NCI-H1694 (cell line): ENCODE data around the gene PRKCB.

Source experiments
- DNase-seq: peaks from one replicate; lab custom pipeline; 2025; lab: John Stamatoyannopoulos, UW

Gene PRKCB

GRCh38 chr16:23968176-23968575, 132.4 kb downstream of the PRKCB start:
- DNase-seq = no peak

DNA sequence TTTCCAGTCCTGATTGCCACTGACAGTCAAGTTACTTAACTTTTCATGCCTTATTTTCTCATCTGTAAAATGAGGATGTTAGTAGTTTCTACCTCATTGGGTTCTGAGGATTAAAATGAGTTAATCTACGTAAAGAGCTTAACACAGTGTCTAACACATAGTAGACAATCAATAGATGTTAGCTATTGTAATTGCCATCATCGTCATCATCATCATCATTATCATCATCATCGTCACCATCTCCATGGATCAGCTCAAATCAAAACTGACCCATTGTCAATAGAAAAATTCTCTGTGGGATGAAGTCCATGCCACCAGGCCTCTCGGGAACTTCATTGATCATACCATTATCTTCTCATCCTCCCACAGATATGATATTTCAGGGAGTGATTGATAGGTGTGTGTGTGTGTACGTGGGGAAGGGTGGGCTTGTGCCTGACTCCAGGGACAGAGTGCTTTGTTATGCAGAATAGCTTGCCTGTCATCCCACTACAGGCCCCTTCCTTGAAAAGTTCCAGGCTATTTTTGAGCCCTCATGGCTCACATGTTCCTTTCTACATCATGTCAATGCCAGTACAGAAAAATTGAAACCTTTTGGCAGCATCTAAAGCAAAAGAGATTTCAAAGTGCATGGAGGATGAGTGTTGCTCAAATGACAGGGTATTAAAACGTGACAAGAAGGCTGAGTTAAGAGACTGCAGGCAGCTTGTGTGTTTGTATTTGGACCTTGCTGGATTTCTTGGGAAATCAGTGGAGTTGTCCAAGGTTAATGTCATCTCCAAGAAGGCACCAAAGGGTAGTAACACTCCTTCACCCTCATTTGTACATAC, 133.9 kb downstream of the PRKCB start:
- no peak for DNase-seq

GRCh38 chr16:23974223-23974622, 138.4 kb downstream of the PRKCB start:
- DNase-seq = no peak

DNA sequence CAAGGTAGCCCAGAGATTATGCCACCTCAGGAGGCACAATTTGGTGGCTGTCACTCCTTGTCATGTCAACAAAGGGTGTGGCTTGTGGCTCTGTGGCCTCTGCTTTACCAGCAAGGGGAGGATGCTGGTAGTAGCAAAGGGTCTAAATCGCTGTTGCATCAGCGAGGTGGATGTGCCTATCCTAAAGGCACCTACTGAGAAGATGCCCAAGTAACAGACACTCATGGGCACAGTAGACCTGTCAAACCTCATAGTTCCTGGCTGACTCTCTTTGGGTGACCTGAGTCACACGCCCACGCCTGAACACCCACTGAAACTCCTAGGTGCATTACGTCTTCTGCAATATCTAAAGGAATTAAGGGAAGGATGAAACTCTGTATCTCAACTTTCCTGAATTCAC, 139.5 kb downstream of the PRKCB start:
- no peak for DNase-seq

GRCh38 chr16:23976091-23976490, 140.3 kb downstream of the PRKCB start:
- no peak for DNase-seq

DNA sequence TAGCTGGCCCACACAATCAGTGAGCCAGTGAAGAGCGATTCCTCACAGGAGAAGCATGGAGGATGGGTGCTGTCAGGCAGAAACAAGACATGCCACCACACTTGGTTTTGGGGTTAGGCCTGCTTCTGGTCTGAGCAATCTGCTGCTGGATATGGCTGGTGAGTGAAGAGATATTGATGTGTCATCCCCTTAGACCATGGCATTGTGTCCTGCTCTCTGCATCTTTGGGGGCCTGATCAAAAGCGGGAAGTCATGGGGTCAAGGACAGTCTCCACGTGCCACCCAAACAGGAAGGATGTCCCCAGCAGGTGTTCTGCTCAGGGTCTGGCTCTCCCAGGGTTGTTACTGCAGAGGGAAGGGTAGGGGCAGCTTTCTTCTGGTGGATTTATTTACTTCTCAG, 140.7 kb downstream of the PRKCB start:
- DNase-seq = no peak

GRCh38 chr16:23979441-23979840, 143.7 kb downstream of the PRKCB start:
- no peak for DNase-seq

DNA sequence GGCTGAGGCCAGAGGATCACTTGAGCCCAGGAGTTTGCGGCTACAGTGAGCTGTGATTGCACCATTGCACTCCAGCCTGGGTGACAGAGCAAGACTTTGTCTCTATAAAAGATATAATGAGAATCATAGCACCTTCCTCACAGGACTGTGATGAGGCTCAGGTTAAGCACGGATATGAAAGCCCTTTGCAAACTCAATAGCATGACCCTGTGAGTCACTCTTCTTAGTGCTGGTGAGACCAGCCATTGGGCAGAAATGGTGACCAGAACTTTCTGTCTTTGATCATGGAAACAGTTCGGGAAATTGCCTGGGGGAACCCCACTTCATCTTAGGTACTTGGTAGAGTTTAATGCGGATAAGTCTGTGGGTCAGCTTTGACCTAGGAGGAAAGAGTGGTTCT, 144.2 kb downstream of the PRKCB start:
- no peak for DNase-seq

GRCh38 chr16:23981429-23982399, 145.9 kb downstream of the PRKCB start:
- no peak for DNase-seq

DNA sequence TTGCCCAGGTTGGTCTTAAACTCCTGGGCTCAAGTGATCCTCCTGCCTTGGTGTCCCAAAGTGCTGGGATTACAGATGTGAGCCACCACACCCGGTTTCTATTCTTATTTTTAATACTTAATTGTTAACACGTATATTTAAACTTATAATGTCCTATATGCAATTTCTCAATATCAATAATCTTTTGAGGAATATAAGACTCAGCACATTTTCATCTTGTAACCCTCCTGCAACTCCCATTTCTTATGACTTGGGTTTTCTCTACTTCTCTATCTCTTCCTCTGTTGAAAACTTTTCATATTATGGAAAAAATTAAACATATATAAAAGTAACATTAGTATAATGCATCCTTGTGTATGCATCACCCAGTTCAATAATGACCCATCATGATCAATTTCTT, 150.7 kb downstream of the PRKCB start:
- no peak for DNase-seq

DNA sequence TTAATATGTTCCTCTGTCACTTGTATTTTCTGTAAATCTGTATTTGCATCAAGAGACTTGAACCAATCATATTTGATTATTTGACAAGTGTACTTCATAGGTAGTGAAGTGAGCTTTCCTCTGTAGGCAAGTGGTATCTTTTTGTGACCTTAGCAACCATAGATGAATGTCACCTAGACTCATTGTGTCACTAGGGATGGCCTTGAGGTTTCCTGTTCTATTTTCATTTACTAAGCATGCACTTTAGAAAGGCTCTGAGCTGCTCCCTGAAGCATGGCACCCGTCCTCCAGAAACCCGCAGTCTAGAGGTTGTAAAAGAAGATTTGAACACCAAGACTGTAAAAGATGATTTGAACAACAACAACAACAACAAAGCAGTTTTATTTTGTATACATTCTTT, 151.7 kb downstream of the PRKCB start:
- DNase-seq = no peak

GRCh38 chr16:23990507-23990906, 154.7 kb downstream of the PRKCB start:
- no peak for DNase-seq

- DNase-seq = no peak
These were observed 155.3 kb downstream of the PRKCB start for GRCh38 chr16:23991066-23991465.

GRCh38 chr16:23994615-23995014, 158.8 kb downstream of the PRKCB start:
- no peak for DNase-seq

- DNase-seq = no peak
These were observed 160.6 kb downstream of the PRKCB start for GRCh38 chr16:23996258-23996955.

- DNase-seq = no peak
These were observed 163.0 kb downstream of the PRKCB start for GRCh38 chr16:23998771-23999170.

DNA sequence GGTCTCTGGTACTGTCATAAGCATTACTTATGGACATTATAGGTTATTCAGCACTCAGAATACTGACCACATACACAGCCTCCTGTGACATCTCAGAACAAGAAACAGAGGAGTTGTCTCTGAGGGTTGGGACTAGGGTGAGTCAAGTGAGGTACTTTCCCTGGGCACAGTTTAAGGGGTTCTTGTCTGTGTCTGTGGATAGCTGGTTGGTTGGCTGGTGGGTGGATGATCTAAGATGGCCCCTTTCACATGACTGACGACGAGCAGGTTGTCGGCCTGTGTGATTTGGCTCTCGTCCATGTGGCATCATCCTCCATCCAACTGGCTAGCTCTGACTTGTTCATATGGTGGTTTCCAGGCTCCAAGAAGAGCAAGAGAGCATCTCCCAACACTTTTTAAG, 163.9 kb downstream of the PRKCB start:
- no peak for DNase-seq

DNA sequence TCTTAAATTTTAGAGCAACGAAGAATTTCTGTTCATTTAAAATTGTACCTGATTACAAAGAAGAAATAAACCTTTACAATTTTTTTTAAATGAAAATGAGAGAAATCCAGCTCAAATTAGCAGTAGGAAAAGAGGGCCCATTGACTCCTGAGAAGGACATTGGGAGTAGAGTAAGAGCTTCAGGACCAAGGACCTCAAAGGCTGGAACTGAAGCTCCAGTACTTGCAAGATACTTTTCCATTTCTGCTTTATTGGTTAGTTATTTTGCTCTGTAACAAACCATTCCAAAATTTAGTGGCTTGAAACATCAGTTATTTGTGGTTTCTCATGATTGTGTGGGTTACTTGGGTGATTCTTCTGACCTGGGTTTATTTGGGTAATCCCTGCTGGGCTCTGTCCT, 165.9 kb downstream of the PRKCB start:
- no peak for DNase-seq

DNA sequence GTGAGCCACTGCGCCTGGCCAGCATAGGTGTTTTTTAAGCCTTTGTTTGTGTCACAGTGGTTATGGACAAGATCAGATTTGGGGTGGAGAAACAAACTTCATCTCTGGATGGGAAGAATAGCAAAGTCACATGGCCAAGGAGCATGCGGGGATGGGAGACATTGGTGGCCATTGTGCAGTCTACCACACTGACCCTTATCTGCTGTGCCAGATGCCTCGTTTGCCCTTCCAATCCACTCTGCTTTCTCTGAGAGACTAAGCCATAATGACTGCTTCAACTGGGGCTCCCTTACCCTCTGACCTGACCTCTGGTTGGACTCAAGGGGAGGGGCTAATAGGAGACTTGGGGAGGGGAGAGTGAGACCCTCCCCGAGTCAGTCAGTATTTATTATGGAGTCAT, 166.8 kb downstream of the PRKCB start:
- no peak for DNase-seq

DNA sequence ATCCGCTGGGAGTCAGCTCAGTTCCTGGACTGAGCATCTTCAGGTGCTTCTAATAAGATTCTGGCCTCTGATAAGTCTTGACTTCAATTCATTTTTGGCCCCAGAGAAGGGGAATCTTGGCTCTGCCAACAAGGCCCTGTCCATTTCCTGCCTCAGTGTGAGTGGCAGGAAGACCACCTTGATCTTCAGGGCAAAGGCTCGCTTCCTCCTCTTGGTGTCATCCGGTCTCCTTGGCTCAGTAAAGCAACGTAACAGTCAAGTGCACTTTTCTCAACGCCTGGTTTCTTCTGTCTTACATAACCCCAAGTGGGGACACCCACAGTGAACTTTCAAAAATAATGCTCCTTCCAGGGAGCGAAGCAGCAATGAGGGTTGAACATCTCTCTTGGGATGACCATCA, 169.8 kb downstream of the PRKCB start:
- no peak for DNase-seq

GRCh38 chr16:24007391-24007790, 171.6 kb downstream of the PRKCB start:
- no peak for DNase-seq

DNA sequence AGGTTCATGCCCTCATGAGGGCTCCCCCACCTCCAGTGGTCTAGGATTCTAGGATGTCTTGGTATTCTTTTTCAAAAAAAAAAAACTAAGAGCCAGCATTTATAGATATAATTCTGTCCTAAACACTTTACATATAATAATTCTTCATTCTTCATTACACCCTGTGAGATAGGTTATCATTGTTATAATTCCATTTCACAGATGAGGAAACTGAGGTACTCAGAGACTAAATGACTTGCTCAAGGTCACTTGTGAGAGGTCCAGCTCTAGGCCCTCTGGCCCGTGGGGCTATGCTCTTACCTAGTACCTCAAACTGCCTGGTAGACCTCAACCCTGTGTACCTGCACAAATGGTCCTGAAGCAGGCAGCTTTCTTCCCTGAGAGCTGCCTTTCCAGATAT, 172.2 kb downstream of the PRKCB start:
- no peak for DNase-seq
